Muscle of leg (tissue), 11 donors: ENCODE data around the gene KIAA1328. TPM values are rescaled to one million over a fixed set of nuclear protein-coding genes. Genes with fewer than 3 reads are reported as not detected.
"Not testable (repeated sequence)": the region's sequence is repeated elsewhere in the genome, so short reads cannot be mapped to it uniquely, and the experiment has no call there.

Experiments
- DNase-seq: peaks from one replicate; pipeline ENCODE4 v3.0.0; 2013
- H3K27ac ChIP-seq: one replicate; pipeline ENCODE4 v1.5.1; 2013; ENCODE audit warnings: mild to moderate bottlenecking, low read length, control low read depth
- H3K27me3 ChIP-seq: one replicate; pipeline ENCODE4 v1.6.1; 2013; ENCODE audit warnings: low read length; ENCODE audit not compliant: control insufficient read depth, insufficient read depth
- H3K36me3 ChIP-seq: one replicate; pipeline ENCODE4 v1.6.1; 2013; ENCODE audit warnings: low read length; ENCODE audit not compliant: control insufficient read depth, insufficient read depth
- H3K4me1 ChIP-seq: one replicate; pipeline ENCODE4 v1.6.1; 2013; ENCODE audit warnings: low read length; ENCODE audit not compliant: control insufficient read depth, insufficient read depth
- H3K4me3 ChIP-seq: one replicate; pipeline ENCODE4 v1.5.1; 2013; ENCODE audit warnings: low read length, control low read depth
- H3K9me3 ChIP-seq: replicated peaks from 2 replicates; pipeline ENCODE4 v1.6.1; 2013; ENCODE audit warnings: low read depth, low read length; ENCODE audit not compliant: control insufficient read depth
- WGBS: methylation state at CpG from one replicate; pipeline ENCODE4 v1.1.5; 2013; ENCODE audit warnings: missing lambda C conversion rate; ENCODE audit not compliant: insufficient coverage; 5-methylcytosine and 5-hydroxymethylcytosine counted together
- polyA plus RNA-seq, 8 donors: library from polyadenylated mRNA; unstranded; fragments of 120-200 nt; gene quantifications; one replicate each; pipeline versions ENCODE4 v1.2.1 to v1.2.3, GENCODE V29; 2013; ENCODE audit warnings: inconsistent platforms in 1 of 8, low replicate concordance in 1 of 8; ENCODE audit not compliant: insufficient read length in 8 of 8, insufficient read depth in 1 of 8
- total RNA-seq: library from RNA; stranded (reverse); fragments of 120-200 nt; gene quantifications from one replicate; pipeline ENCODE4 v1.2.4, GENCODE V29; 2013

The KIAA1328 gene
- total and polyA plus RNA-seq, 9 donors: 5.3 to 11.4 (median 6.1) TPM

GRCh38 chr18:36893227-36893626 lies 64.3 kb downstream of the KIAA1328 start:
- Histone ChIP-seq H3K4me3 (no peak overlapping the region), H3K9me3 (no peaks in the 10 kb centered on the region), H3K27ac (no peak overlapping the region), H3K36me3 (peaks cover 2% of the 10 kb centered on the region), H3K27me3 (no peaks in the 10 kb centered on the region), H3K4me1 (no peaks in the 10 kb centered on the region)
- WGBS: no CpG with 5 or more reads among the region's 5 CpGs
- no peak for DNase-seq

GRCh38 chr18:36895606-36896005 lies 66.7 kb downstream of the KIAA1328 start:
- no peaks in the 10 kb centered on the region for H3K4me1 ChIP-seq
- H3K27me3 ChIP-seq: no peaks in the 10 kb centered on the region
- WGBS: 80% methylated on average over 1 of the region's 4 CpGs
- H3K4me3 ChIP-seq: no peak overlapping the region
- H3K9me3 ChIP-seq: no peaks in the 10 kb centered on the region
- DNase-seq: no peak
- no peak overlapping the region for H3K27ac ChIP-seq
- peaks cover 2% of the 10 kb centered on the region for H3K36me3 ChIP-seq

- Histone ChIP-seq H3K27me3 (no peaks in the 10 kb centered on the region), H3K9me3 (no peaks in the 10 kb centered on the region), H3K36me3 (no peaks in the 10 kb centered on the region), H3K4me3 (no peak overlapping the region), H3K27ac (no peak overlapping the region), H3K4me1 (no peaks in the 10 kb centered on the region)
- no peak for DNase-seq
- whole genome bisulfite sequencing: no CpG with 5 or more reads among the region's 1 CpG
These were observed 68.3 kb downstream of the KIAA1328 start for GRCh38 chr18:36897253-36897652.

- no CpG with 5 or more reads among the region's 3 CpGs for WGBS
- H3K9me3 ChIP-seq: no peaks in the 10 kb centered on the region
- H3K4me1 ChIP-seq: no peaks in the 10 kb centered on the region
- H3K27ac ChIP-seq: no peak overlapping the region
- H3K27me3 ChIP-seq: no peaks in the 10 kb centered on the region
- no peaks in the 10 kb centered on the region for H3K36me3 ChIP-seq
- no peak overlapping the region for H3K4me3 ChIP-seq
- no peak for DNase-seq
These were observed 70.4 kb downstream of the KIAA1328 start for GRCh38 chr18:36899289-36899688.

- Histone ChIP-seq H3K4me1 (no peaks in the 10 kb centered on the region), H3K9me3 (no peaks in the 10 kb centered on the region), H3K4me3 (no peak overlapping the region), H3K27me3 (no peaks in the 10 kb centered on the region), H3K27ac (no peak overlapping the region), H3K36me3 (no peaks in the 10 kb centered on the region)
- no CpG with 5 or more reads among the region's 4 CpGs for WGBS
- DNase-seq: no peak
These were observed 71.5 kb downstream of the KIAA1328 start for GRCh38 chr18:36900466-36900865.

GRCh38 chr18:36901277-36901701 lies 72.4 kb downstream of the KIAA1328 start:
- Histone ChIP-seq H3K9me3 (no peaks in the 10 kb centered on the region), H3K27ac (no peak overlapping the region), H3K4me3 (no peak overlapping the region), H3K36me3 (no peaks in the 10 kb centered on the region), H3K4me1 (no peaks in the 10 kb centered on the region), H3K27me3 (no peaks in the 10 kb centered on the region)
- DNase-seq: no peak
- WGBS: 57% methylated on average over 1 of the region's 1 CpG

- WGBS: 100% methylated on average over 1 of the region's 3 CpGs
- no peaks in the 10 kb centered on the region for H3K9me3 ChIP-seq
- no peak overlapping the region for H3K27ac ChIP-seq
- H3K36me3 ChIP-seq: no peaks in the 10 kb centered on the region
- H3K27me3 ChIP-seq: no peaks in the 10 kb centered on the region
- H3K4me1 ChIP-seq: no peaks in the 10 kb centered on the region
- no peak for DNase-seq
- no peak overlapping the region for H3K4me3 ChIP-seq
These were observed 74.4 kb downstream of the KIAA1328 start for GRCh38 chr18:36903215-36903928.

- DNase-seq: no peak
- H3K36me3 ChIP-seq: no peaks in the 10 kb centered on the region
- H3K27me3 ChIP-seq: no peaks in the 10 kb centered on the region
- H3K9me3 ChIP-seq: no peaks in the 10 kb centered on the region
- H3K27ac ChIP-seq: no peak overlapping the region
- no peaks in the 10 kb centered on the region for H3K4me1 ChIP-seq
- no peak overlapping the region for H3K4me3 ChIP-seq
These were observed 76.6 kb downstream of the KIAA1328 start for GRCh38 chr18:36905571-36905970.

- no CpG with 5 or more reads among the region's 4 CpGs for WGBS
- not testable (repeated sequence) for H3K4me3 ChIP-seq, H3K27ac ChIP-seq, H3K36me3 ChIP-seq, H3K27me3 ChIP-seq, H3K4me1 ChIP-seq, DNase-seq, H3K9me3 ChIP-seq
These were observed 80.4 kb downstream of the KIAA1328 start for GRCh38 chr18:36909282-36909681.

GRCh38 chr18:36912887-36913286 lies 84.0 kb downstream of the KIAA1328 start:
- Histone ChIP-seq H3K4me3 (no peak overlapping the region), H3K27me3 (no peaks in the 10 kb centered on the region), H3K36me3 (peaks cover 2% of the 10 kb centered on the region), H3K4me1 (no peaks in the 10 kb centered on the region), H3K27ac (no peak overlapping the region), H3K9me3 (no peaks in the 10 kb centered on the region)
- no peak for DNase-seq
- no CpG with 5 or more reads among the region's 1 CpG for whole genome bisulfite sequencing

GRCh38 chr18:36917907-36918306 lies 89.0 kb downstream of the KIAA1328 start:
- no peaks in the 10 kb centered on the region for H3K4me1 ChIP-seq
- H3K27me3 ChIP-seq: no peaks in the 10 kb centered on the region
- no peak for DNase-seq
- H3K4me3 ChIP-seq: no peak overlapping the region
- no CpG with 5 or more reads among the region's 3 CpGs for WGBS
- H3K36me3 ChIP-seq: no peaks in the 10 kb centered on the region
- no peak overlapping the region for H3K27ac ChIP-seq
- no peaks in the 10 kb centered on the region for H3K9me3 ChIP-seq
